Activated CD8-positive, alpha-beta T cell treated with anti-CD3 and anti-CD28 coated beads, Interleukin-2, amount 10 ng/mL, durations not matched to agents 7 days and 5 days (primary cell): ENCODE data around the gene HEATR3. TPM values are rescaled to one million over a fixed set of nuclear protein-coding genes. Genes with fewer than 3 reads are reported as not detected.

Source experiments
- ATAC-seq: fragments of 150-1000 bp; cut with Tn5 transposase; one replicate; pipeline ENCODE4 v1.10.0; 2021; ENCODE audit warnings: moderate library complexity
- CTCF ChIA-PET: fragments of 350-600 bp; sonication (Branson Sonifier 250); formaldehyde crosslinking; loops from one replicate; lab custom pipeline; 2021; ENCODE audit warnings: antibody characterized with exemption; lab: Charles Lee
- POLR2A ChIA-PET: fragments of 350-600 bp; sonication (Branson Sonifier 250); formaldehyde crosslinking; loops from one replicate; lab custom pipeline; 2021; ENCODE audit warnings: antibody characterized with exemption; lab: Charles Lee
- DNase-seq: peaks from one replicate; pipeline ENCODE4 v3.0.0-alpha.2; 2020
- H3K27ac Mint-ChIP-seq: one replicate; pipeline ENCODE4 v1.8.0; 2021; ENCODE audit warnings: mild to moderate bottlenecking, mixed read lengths
- H3K27me3 Mint-ChIP-seq: one replicate; pipeline ENCODE4 v1.8.0; 2021; ENCODE audit warnings: low read depth, mixed read lengths
- H3K36me3 Mint-ChIP-seq: one replicate; pipeline ENCODE4 v1.8.0; 2021; ENCODE audit warnings: low read depth, mixed read lengths
- H3K4me1 Mint-ChIP-seq: one replicate; pipeline ENCODE4 v1.8.0; 2021; ENCODE audit warnings: low read depth, mixed read lengths
- H3K4me3 Mint-ChIP-seq: one replicate; pipeline ENCODE4 v1.8.0; 2021; ENCODE audit warnings: mild to moderate bottlenecking, mixed read lengths
- H3K9me3 Mint-ChIP-seq: one replicate; pipeline ENCODE4 v1.8.0; 2022; ENCODE audit warnings: mixed read lengths; ENCODE audit not compliant: insufficient read depth
- total RNA-seq, 2 experiments: library from RNA; stranded (reverse); gene quantifications; one replicate each; pipeline ENCODE4 v1.2.3, GENCODE V29; 2021

The HEATR3 gene
- 10 to 100 TPM; 29.7 to 31.7 TPM for total RNA-seq

- ATAC-seq: peak; percentile 92
- ChIA-PET CTCF (interaction anchor here (0.6 to 9.0 kb wide), 19 partner anchors 8 to 741 kb away, joined by 3 to 186 read pairs (median 6); partner anchors contain the start of genes CNEP1R1 and TENT4B), POLR2A (interaction anchor here (0.9 to 1.8 kb wide), 6 partner anchors 70 to 216 kb away, joined by 3 to 9 read pairs (median 3); no protein-coding TSS in a partner anchor)
- Mint-ChIP-seq H3K27ac (peak within 1 kb of the TSS; percentile 94), H3K27me3 (peaks cover 3% of the 10 kb centered on the region), H3K36me3 (peaks cover 22% of the 10 kb centered on the region), H3K4me3 (peak within 1 kb of the TSS; percentile 90), H3K4me1 (peaks cover 39% of the 10 kb centered on the region), H3K9me3 (no peaks in the 10 kb centered on the region)
- peak; percentile 95 for DNase-seq
Observed at GRCh38 chr16:50065624-50066481, at the start of gene HEATR3. Gene HEATR3, plus strand, starts transcription at chr16:50065970. Its CDS starts 162 bp downstream, at chr16:50066132.

GRCh38 chr16:50017553-50017952, 48.2 kb upstream of the HEATR3 start:
- Mint-ChIP-seq H3K9me3 (no peaks in the 10 kb centered on the region), H3K27me3 (peaks cover 6% of the 10 kb centered on the region), H3K4me1 (no peaks in the 10 kb centered on the region), H3K27ac (no peak overlapping the region), H3K36me3 (no peaks in the 10 kb centered on the region), H3K4me3 (no peak overlapping the region)
- ATAC-seq: no peak
- DNase-seq: no peak
- ChIA-PET POLR2A (no interaction called here), CTCF (no interaction called here)

GRCh38 chr16:50021544-50021943, 44.2 kb upstream of the HEATR3 start:
- no peak overlapping the region for H3K27ac Mint-ChIP-seq
- no peak overlapping the region for H3K4me3 Mint-ChIP-seq
- no peaks in the 10 kb centered on the region for H3K36me3 Mint-ChIP-seq
- ChIA-PET POLR2A (interaction anchor here (0.6 kb wide), 1 partner anchor 175 kb away, joined by 3 read pairs; no protein-coding TSS in a partner anchor), CTCF (interaction anchor here (0.6 to 1.2 kb wide), 4 partner anchors 46 to 785 kb away, joined by 3 to 4 read pairs (median 4); no protein-coding TSS in a partner anchor)
- peaks cover 6% of the 10 kb centered on the region for H3K27me3 Mint-ChIP-seq
- peaks cover 11% of the 10 kb centered on the region for H3K4me1 Mint-ChIP-seq
- DNase-seq (no peak), ATAC-seq (no peak)
- no peaks in the 10 kb centered on the region for H3K9me3 Mint-ChIP-seq

GRCh38 chr16:50023641-50024040, 42.1 kb upstream of the HEATR3 start:
- CTCF ChIA-PET: interaction anchor here (1.0 to 4.8 kb wide), 10 partner anchors 17 to 644 kb away, joined by 4 to 135 read pairs (median 11); partner anchors contain the start of gene BRD7
- DNase-seq (no peak), ATAC-seq (no peak)
- no peak overlapping the region for H3K27ac Mint-ChIP-seq
- peaks cover 6% of the 10 kb centered on the region for H3K27me3 Mint-ChIP-seq
- H3K4me1 Mint-ChIP-seq: peaks cover 14% of the 10 kb centered on the region
- no peaks in the 10 kb centered on the region for H3K9me3 Mint-ChIP-seq
- H3K36me3 Mint-ChIP-seq: peaks cover 3% of the 10 kb centered on the region
- H3K4me3 Mint-ChIP-seq: no peak overlapping the region
- POLR2A ChIA-PET: no interaction called here

- Mint-ChIP-seq H3K27ac (peak overlapping the region; percentile 92), H3K36me3 (peaks cover 3% of the 10 kb centered on the region), H3K27me3 (peaks cover 4% of the 10 kb centered on the region), H3K4me1 (peaks cover 14% of the 10 kb centered on the region), H3K9me3 (no peaks in the 10 kb centered on the region), H3K4me3 (peak overlapping the region; percentile 94)
- ATAC-seq (no peak), DNase-seq (no peak)
- POLR2A ChIA-PET: interaction anchor here (1.3 to 1.4 kb wide), 2 partner anchors 97 to 343 kb away, joined by 4 to 6 read pairs; no protein-coding TSS in a partner anchor
- CTCF ChIA-PET: interaction anchor here (0.8 to 4.8 kb wide), 52 partner anchors 10 to 782 kb away, joined by 3 to 135 read pairs (median 7); partner anchors contain the start of genes ADCY7, BRD7, CYLD and HEATR3
Observed at GRCh38 chr16:50024207-50024606, 41.6 kb upstream of the HEATR3 start.

GRCh38 chr16:50024684-50025536, 40.9 kb upstream of the HEATR3 start, which contains the start of gene CNEP1R1:
Gene CNEP1R1, plus strand, starts transcription at chr16:50025225. Its CDS starts 91 bp downstream, at chr16:50025316.
- peak within 1 kb of the TSS; percentile 92 for H3K27ac Mint-ChIP-seq
- ATAC-seq (peak; percentile 99), DNase-seq (peak; percentile 95)
- H3K4me3 Mint-ChIP-seq: peak within 1 kb of the TSS; percentile 94
- peaks cover 14% of the 10 kb centered on the region for H3K4me1 Mint-ChIP-seq
- POLR2A ChIA-PET: interaction anchor here (0.7 to 1.6 kb wide), 13 partner anchors 10 to 643 kb away, joined by 3 to 10 read pairs (median 4); no protein-coding TSS in a partner anchor
- peaks cover 4% of the 10 kb centered on the region for H3K27me3 Mint-ChIP-seq
- no peaks in the 10 kb centered on the region for H3K9me3 Mint-ChIP-seq
- H3K36me3 Mint-ChIP-seq: peaks cover 8% of the 10 kb centered on the region
- CTCF ChIA-PET: interaction anchor here (0.6 to 4.8 kb wide), 88 partner anchors 10 to 786 kb away, joined by 3 to 135 read pairs (median 4); partner anchors contain the start of genes ADCY7, BRD7, CYLD and HEATR3

- Mint-ChIP-seq H3K4me1 (peaks cover 14% of the 10 kb centered on the region), H3K27me3 (peaks cover 4% of the 10 kb centered on the region), H3K4me3 (peak overlapping the region; percentile 94), H3K36me3 (peaks cover 13% of the 10 kb centered on the region), H3K27ac (peak overlapping the region; percentile 85), H3K9me3 (no peaks in the 10 kb centered on the region)
- peak; percentile 47 for DNase-seq
- POLR2A ChIA-PET: interaction anchor here (0.7 to 1.6 kb wide), 13 partner anchors 10 to 642 kb away, joined by 3 to 10 read pairs (median 4); no protein-coding TSS in a partner anchor
- CTCF ChIA-PET: interaction anchor here (0.6 to 4.8 kb wide), 82 partner anchors 11 to 786 kb away, joined by 3 to 135 read pairs (median 5); partner anchors contain the start of genes ADCY7, BRD7, CYLD and HEATR3
- peak; percentile 32 for ATAC-seq
Observed at GRCh38 chr16:50025537-50025931, 40.2 kb upstream of the HEATR3 start.

- ChIA-PET POLR2A (no interaction called here), CTCF (interaction anchor here (1.9 kb wide), 1 partner anchor 183 kb away, joined by 7 read pairs; no protein-coding TSS in a partner anchor)
- ATAC-seq (no peak), DNase-seq (no peak)
- Mint-ChIP-seq H3K9me3 (no peaks in the 10 kb centered on the region), H3K27me3 (no peaks in the 10 kb centered on the region), H3K36me3 (peaks cover 30% of the 10 kb centered on the region), H3K27ac (no peak overlapping the region), H3K4me1 (peaks cover 17% of the 10 kb centered on the region), H3K4me3 (no peak overlapping the region)
Observed at GRCh38 chr16:50027829-50028228, 37.9 kb upstream of the HEATR3 start.

GRCh38 chr16:50035468-50035992, 30.2 kb upstream of the HEATR3 start:
- POLR2A ChIA-PET: interaction anchor here (0.9 to 1.0 kb wide), 2 partner anchors 10 to 126 kb away, joined by 3 read pairs; partner anchors contain the start of gene CNEP1R1
- no peaks in the 10 kb centered on the region for H3K27me3 Mint-ChIP-seq
- H3K27ac Mint-ChIP-seq: no peak overlapping the region

GRCh38 chr16:50036426-50036825, 29.3 kb upstream of the HEATR3 start:
- POLR2A ChIA-PET: interaction anchor here (0.6 to 1.2 kb wide), 2 partner anchors 11 to 1694 kb away, joined by 3 read pairs; partner anchors contain the start of gene CNEP1R1
- CTCF ChIA-PET: interaction anchor here (1.1 to 6.2 kb wide), 2 partner anchors 11 to 174 kb away, joined by 3 to 54 read pairs; partner anchors contain the start of gene CNEP1R1
- peaks cover 35% of the 10 kb centered on the region for H3K36me3 Mint-ChIP-seq

More at GRCh38 chr16:50035468-50035992, 30.2 kb upstream of the HEATR3 start:
- CTCF ChIA-PET: interaction anchor here (1.3 to 6.2 kb wide), 2 partner anchors 10 to 179 kb away, joined by 3 to 54 read pairs; partner anchors contain the start of gene CNEP1R1
- H3K4me1 Mint-ChIP-seq: peaks cover 16% of the 10 kb centered on the region
- ATAC-seq: no peak
- H3K9me3 Mint-ChIP-seq: no peaks in the 10 kb centered on the region
- peaks cover 42% of the 10 kb centered on the region for H3K36me3 Mint-ChIP-seq
- DNase-seq: no peak
- H3K4me3 Mint-ChIP-seq: no peak overlapping the region

More at GRCh38 chr16:50036426-50036825, 29.3 kb upstream of the HEATR3 start:
- Mint-ChIP-seq H3K4me3 (no peak overlapping the region), H3K4me1 (peaks cover 12% of the 10 kb centered on the region), H3K9me3 (no peaks in the 10 kb centered on the region), H3K27ac (no peak overlapping the region), H3K27me3 (no peaks in the 10 kb centered on the region)
- DNase-seq (no peak), ATAC-seq (no peak)
